Astrocyte (in vitro differentiated cells and primary cell): Measurements from ENCODE around the gene OSBPL2. TPM values are rescaled to one million over a fixed set of nuclear protein-coding genes. Genes with fewer than 3 reads are reported as not detected.

Experiments
- DNase-seq: peaks from one replicate; pipeline ENCODE4 v3.0.0-alpha.2; 2010; ENCODE audit warnings: low read depth
- FAIRE-seq: peaks from 2 replicates; lab custom pipeline; 2011; peaks lifted over from hg19 to GRCh38; lab: Jason Lieb, UNC
- H2AFZ ChIP-seq: 2 replicates; pipeline ENCODE4 v1.6.0; 2012; ENCODE audit warnings: low read depth, low read length, inconsistent platforms
- H3K27ac ChIP-seq: 2 replicates; pipeline ENCODE4 v1.5.1; 2011; ENCODE audit warnings: low read depth, low read length, inconsistent platforms
- H3K27me3 ChIP-seq: 2 replicates; pipeline ENCODE4 v1.6.0; 2011; ENCODE audit warnings: low read length, inconsistent platforms; ENCODE audit not compliant: insufficient read depth
- H3K36me3 ChIP-seq: 2 replicates; pipeline ENCODE4 v1.5.1; 2011; ENCODE audit warnings: low read length, inconsistent platforms; ENCODE audit not compliant: insufficient read depth
- H3K4me1 ChIP-seq: 2 replicates; pipeline ENCODE4 v1.5.1; 2011; ENCODE audit warnings: low read length, inconsistent platforms; ENCODE audit not compliant: insufficient read depth
- H3K4me2 ChIP-seq: 2 replicates; pipeline ENCODE4 v1.6.0; 2012; ENCODE audit warnings: low read length, inconsistent platforms
- H3K4me3 ChIP-seq: 2 replicates; pipeline ENCODE4 v1.5.1; 2011; ENCODE audit warnings: low read depth, mild to moderate bottlenecking, low read length, inconsistent platforms; ENCODE audit not compliant: insufficient read depth
- H3K79me2 ChIP-seq: 2 replicates; pipeline ENCODE4 v1.6.0; 2012; ENCODE audit warnings: mild to moderate bottlenecking, low read length, inconsistent platforms; ENCODE audit not compliant: insufficient read depth
- H3K9ac ChIP-seq: 2 replicates; pipeline ENCODE4 v1.6.0; 2012; ENCODE audit warnings: mild to moderate bottlenecking, low read length, inconsistent platforms
- H3K9me3 ChIP-seq: 2 replicates; pipeline ENCODE4 v1.5.1; 2012; ENCODE audit warnings: low read depth, mild to moderate bottlenecking, low read length, inconsistent platforms; ENCODE audit not compliant: insufficient read depth
- H4K20me1 ChIP-seq: 2 replicates; pipeline ENCODE4 v1.6.0; 2012; ENCODE audit warnings: low read length, inconsistent platforms; ENCODE audit not compliant: insufficient read depth
- H3K27ac Mint-ChIP-seq: one replicate; pipeline ENCODE4 v1.8.0; 2021; ENCODE audit warnings: mild to moderate bottlenecking, mixed read lengths; ENCODE audit not compliant: unreplicated experiment
- H3K27me3 Mint-ChIP-seq: one replicate; pipeline ENCODE4 v1.8.0; 2021; ENCODE audit warnings: low read depth, mixed read lengths; ENCODE audit not compliant: unreplicated experiment
- H3K36me3 Mint-ChIP-seq: one replicate; pipeline ENCODE4 v1.8.0; 2021; ENCODE audit warnings: low read depth, mixed read lengths; ENCODE audit not compliant: unreplicated experiment
- H3K4me1 Mint-ChIP-seq: one replicate; pipeline ENCODE4 v1.8.0; 2021; ENCODE audit warnings: low read depth, mixed read lengths; ENCODE audit not compliant: unreplicated experiment
- H3K4me3 Mint-ChIP-seq: one replicate; pipeline ENCODE4 v1.8.0; 2021; ENCODE audit warnings: mild to moderate bottlenecking, moderate library complexity, mixed read lengths; ENCODE audit not compliant: unreplicated experiment
- H3K9me3 Mint-ChIP-seq: one replicate; pipeline ENCODE4 v1.8.0; 2021; ENCODE audit warnings: mild to moderate bottlenecking, mixed read lengths; ENCODE audit not compliant: unreplicated experiment
- CTCF ChIP-seq: IDR thresholded peaks from 2 replicates; pipeline ENCODE4 v1.5.1; 2011; ENCODE audit warnings: low read depth, mild to moderate bottlenecking, inconsistent platforms, low read length, moderate library complexity; ENCODE audit not compliant: insufficient read depth
- EZH2 ChIP-seq: IDR thresholded peaks from 2 replicates; pipeline ENCODE4 v1.6.1; 2012; ENCODE audit warnings: mild to moderate bottlenecking, low read length, inconsistent platforms; ENCODE audit not compliant: insufficient read depth
- total RNA-seq: library from RNA; stranded (reverse); gene quantifications from 2 replicates; pipeline ENCODE4 v1.2.1, GENCODE V29; 2021

The OSBPL2 gene
- total RNA-seq, 1 donor from 2014 or later = 60.3 TPM

- Mint-ChIP-seq H3K36me3 (no peaks in the 10 kb centered on the region), H3K27ac (no peak overlapping the region)
- no peaks in the 10 kb centered on the region for H3K4me1 ChIP-seq
Observed at GRCh38 chr20:62230696-62231095, 7.6 kb upstream of the OSBPL2 start.

GRCh38 chr20:62231292-62231691 lies 7.0 kb upstream of the OSBPL2 start:
- H3K27me3 Mint-ChIP-seq = peaks cover 19% of the 10 kb centered on the region
- no peaks in the 10 kb centered on the region for H3K36me3 Mint-ChIP-seq
- no peak overlapping the region for H3K27ac Mint-ChIP-seq
- H3K4me3 Mint-ChIP-seq = no peak overlapping the region
- TF ChIP-seq EZH2 (no peak), CTCF (no peak)
- Histone ChIP-seq H3K27me3 (no peaks in the 10 kb centered on the region), H3K4me1 (no peaks in the 10 kb centered on the region), H2AFZ (no peak overlapping the region), H3K79me2 (no peaks in the 10 kb centered on the region), H3K4me3 (no peak overlapping the region), H3K9ac (no peak overlapping the region), H3K4me2 (no peak overlapping the region), H3K36me3 (no peaks in the 10 kb centered on the region), H3K9me3 (peaks cover 5% of the 10 kb centered on the region), H3K27ac (no peak overlapping the region), H4K20me1 (no peaks in the 10 kb centered on the region)
- DNase-seq = no peak
- FAIRE-seq = no peak
- peaks cover 2% of the 10 kb centered on the region for H3K4me1 Mint-ChIP-seq
- peaks cover 3% of the 10 kb centered on the region for H3K9me3 Mint-ChIP-seq

More at GRCh38 chr20:62230696-62231095, 7.6 kb upstream of the OSBPL2 start:
- Histone ChIP-seq H3K36me3 (no peaks in the 10 kb centered on the region), H3K79me2 (no peaks in the 10 kb centered on the region), H4K20me1 (no peaks in the 10 kb centered on the region), H3K4me2 (no peak overlapping the region), H3K9me3 (peaks cover 5% of the 10 kb centered on the region), H3K27ac (no peak overlapping the region), H3K27me3 (peaks cover 1% of the 10 kb centered on the region), H3K4me3 (no peak overlapping the region), H3K9ac (no peak overlapping the region), H2AFZ (no peak overlapping the region)
- TF ChIP-seq CTCF (no peak), EZH2 (no peak)
- DNase-seq = no peak
- H3K4me1 Mint-ChIP-seq = peaks cover 2% of the 10 kb centered on the region
- no peak overlapping the region for H3K4me3 Mint-ChIP-seq
- FAIRE-seq = no peak
- H3K9me3 Mint-ChIP-seq = peaks cover 3% of the 10 kb centered on the region
- peaks cover 25% of the 10 kb centered on the region for H3K27me3 Mint-ChIP-seq

- H3K27me3 ChIP-seq = no peaks in the 10 kb centered on the region
- H3K4me2 ChIP-seq = no peak overlapping the region
- DNase-seq = no peak
- no peak overlapping the region for H2AFZ ChIP-seq
- no peak for TF ChIP-seq CTCF
- no peak for TF ChIP-seq EZH2
- no peak overlapping the region for H3K27ac ChIP-seq
- no peaks in the 10 kb centered on the region for H3K79me2 ChIP-seq
- peaks cover 3% of the 10 kb centered on the region for H3K9me3 Mint-ChIP-seq
- H3K27me3 Mint-ChIP-seq = peaks cover 12% of the 10 kb centered on the region
- no peak overlapping the region for H3K27ac Mint-ChIP-seq
- no peak overlapping the region for H3K9ac ChIP-seq
- H3K36me3 Mint-ChIP-seq = no peaks in the 10 kb centered on the region
- H3K4me3 ChIP-seq = no peak overlapping the region
- H3K4me1 Mint-ChIP-seq = peaks cover 2% of the 10 kb centered on the region
- no peaks in the 10 kb centered on the region for H3K4me1 ChIP-seq
- FAIRE-seq = no peak
- no peaks in the 10 kb centered on the region for H4K20me1 ChIP-seq
- H3K4me3 Mint-ChIP-seq = no peak overlapping the region
- H3K36me3 ChIP-seq = no peaks in the 10 kb centered on the region
- peaks cover 5% of the 10 kb centered on the region for H3K9me3 ChIP-seq
Observed at GRCh38 chr20:62232194-62232593, 6.1 kb upstream of the OSBPL2 start.
